Stimulated activated CD4-positive, alpha-beta T cell treated with anti-CD3 and anti-CD28 coated beads, Interleukin-15, amount 100 ng/mL, for 48 hours (primary cell): ENCODE measurements around the gene LAMP2.
"Not testable (repeated sequence)": the region's sequence is repeated elsewhere in the genome, so short reads cannot be mapped to it uniquely, and the experiment has no call there.

Experiments
- DNase-seq, 2 donors: peaks; one replicate each; pipeline ENCODE4 v3.0.0-alpha.2; 2020; ENCODE audit warnings: low read depth in 2 of 2

LAMP2 gene

DNA sequence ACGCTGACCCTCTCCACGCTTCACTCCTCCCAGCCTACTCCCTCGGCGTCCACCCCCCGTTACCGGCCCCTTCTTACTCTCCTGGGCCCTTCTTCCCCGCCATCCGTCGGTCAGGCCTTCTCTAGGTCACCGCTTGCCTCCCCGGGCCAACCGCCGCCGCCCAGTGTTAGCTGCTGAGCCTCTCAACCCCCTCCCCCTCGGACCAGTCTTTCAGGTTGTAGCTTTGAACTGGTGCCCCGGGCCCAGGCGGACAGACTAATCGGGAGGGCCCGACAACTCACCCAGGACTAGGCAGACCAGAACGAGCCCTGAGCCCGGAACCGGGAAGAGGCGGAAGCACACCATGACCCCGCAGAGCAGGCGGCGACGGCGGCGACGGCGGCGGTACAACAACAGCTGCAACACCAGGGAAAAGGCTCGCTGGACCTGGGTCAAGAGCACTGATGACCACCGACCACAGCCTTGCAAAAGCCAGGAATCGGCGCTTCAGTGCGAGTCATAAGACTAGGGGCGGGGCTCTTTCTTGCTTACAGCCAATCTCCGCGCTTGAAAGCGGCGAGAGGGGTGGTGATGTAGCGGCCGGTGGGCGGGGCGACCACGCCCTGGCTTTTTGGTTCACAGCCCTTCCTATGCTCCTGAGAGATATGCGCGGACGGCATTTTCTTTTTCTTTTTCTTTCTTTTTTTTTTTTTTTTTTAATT, at the start of gene LAMP2:
LAMP2 (minus strand) TSS at position 472 of the 701 bp plus-strand sequence; CDS start at position 345, 127 bp downstream.
- DNase-seq = peak; percentile 58 to 74

DNA sequence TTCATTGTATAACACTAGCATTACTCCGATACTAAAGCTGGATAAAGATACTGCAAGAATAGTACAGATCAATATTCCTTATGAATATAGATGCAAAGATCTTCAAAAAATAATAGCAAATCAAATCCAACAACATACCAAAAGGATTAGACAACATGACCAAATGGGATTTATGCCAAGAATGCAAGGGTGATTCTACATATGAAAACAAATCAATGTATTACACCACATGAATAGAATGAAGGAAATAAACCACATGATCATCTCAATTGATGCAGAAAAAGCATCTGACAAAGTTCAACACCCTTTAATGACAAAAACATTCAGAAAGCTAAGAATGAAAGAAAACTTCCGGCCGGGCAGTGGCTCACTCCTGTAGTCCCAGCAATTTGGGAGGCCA, 48.8 kb upstream of the LAMP2 start:
- no peak for DNase-seq

DNA sequence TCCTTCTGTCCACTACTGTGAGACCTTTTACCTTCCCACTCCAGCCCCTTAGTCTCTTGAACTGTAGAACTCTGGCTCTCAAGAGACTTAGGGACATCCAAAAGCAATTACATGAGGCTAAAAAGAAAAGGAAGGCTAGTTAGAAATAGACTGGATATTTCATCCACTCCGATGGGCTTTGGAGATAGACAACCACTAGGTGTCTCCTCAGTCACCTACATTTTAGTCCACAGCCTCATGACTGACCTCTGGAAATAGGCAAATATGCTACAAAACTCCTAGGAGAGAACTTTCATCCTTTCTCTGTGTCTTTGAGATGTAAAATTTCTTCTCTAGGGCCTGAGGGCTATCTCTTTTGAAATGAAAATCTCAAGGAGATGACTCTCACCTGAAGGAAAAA, 45.1 kb upstream of the LAMP2 start:
- DNase-seq = no peak

DNA sequence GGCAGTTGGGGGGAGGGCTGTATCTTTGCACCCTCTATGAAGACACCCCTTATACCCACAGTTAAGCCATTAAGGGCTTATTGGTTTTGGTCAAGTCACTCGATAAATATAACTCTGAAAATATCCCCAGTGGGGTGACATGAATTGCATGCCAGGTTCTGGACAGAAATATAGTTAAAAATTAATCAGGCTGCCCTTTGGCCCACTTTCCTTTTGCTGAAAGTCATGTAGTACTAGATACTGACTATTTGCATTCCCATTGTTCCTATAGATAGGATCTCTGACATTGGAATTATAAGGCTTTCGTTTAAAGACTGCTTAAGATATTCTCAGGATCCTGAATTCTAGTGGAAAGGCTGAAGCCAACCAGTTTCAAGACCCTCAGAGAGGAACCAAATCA, 43.5 kb upstream of the LAMP2 start:
- no peak for DNase-seq

DNA sequence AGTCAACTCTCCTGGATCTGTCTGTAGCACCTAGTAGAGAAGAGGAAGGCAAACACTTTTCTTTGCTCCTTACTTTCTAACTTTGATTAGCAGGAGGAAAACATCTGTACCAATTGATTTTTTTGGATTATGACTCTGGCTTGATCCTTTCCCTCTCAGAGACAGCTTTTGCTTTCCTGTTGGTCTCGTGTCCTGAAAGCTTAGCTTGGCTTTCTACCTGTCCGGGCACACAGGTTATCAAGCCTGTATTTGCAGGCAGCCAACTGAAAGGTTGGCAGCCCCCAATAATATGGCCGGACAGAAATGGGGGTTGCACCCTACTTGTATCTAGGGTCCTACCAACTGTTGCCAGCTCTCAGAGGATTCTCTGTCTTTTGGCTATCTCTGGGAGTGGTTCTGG, 43.1 kb upstream of the LAMP2 start:
- no peak for DNase-seq

DNA sequence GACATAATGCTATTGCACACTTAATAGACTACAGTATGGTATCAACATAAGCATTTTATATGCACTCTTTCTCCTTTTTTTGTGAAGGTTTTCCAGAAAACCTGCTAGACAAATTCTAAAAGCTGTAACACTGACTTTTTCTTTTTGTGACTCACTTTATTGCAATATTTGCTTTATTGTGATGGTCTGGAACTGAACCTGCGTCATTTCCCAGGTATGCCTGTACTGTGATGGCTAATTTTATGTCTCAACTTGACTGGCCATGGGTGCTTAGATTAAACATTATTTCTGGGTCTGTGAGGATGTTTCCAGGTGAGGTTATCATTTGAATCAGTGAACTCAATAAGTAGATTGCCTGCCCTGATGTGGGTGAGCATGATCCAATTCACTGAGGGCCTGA, 35.5 kb upstream of the LAMP2 start:
- DNase-seq = no peak

DNA sequence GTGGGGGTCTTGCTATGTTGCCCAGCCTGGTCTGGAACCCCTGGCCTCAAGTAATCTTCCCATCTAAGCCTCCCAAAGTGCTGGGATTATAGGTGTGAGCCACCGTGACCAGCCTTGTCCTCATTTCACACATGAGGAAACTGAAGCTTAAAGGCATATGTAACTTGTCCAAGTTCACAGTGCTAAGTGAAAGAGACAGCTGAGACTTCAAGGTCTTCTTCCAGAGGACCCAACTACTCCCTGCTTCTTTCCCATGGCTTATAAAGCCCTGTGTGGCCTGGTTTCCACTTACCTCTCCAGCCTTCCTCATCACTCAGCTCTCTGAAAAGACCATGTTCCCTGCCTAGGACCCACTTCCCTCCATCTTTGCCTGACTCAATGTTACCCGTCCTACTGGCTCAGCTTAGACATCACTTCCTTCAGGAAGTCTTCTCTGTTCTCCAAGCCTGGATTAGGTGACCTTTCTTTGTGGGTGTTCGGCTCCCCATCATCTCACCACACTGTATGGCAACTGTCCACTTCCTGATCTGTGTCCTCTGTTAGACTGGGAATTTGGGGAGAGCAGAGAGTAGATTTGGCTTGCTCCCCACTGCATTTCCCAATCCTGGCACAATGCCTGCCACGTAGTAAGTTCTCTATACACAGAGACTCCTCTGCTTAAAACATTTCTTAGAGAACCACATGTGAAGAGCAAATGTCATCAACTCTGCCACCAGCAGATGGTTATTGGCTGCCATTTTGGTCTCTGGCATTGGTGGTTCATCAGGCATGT, 30.4 kb upstream of the LAMP2 start:
- DNase-seq = no peak

DNA sequence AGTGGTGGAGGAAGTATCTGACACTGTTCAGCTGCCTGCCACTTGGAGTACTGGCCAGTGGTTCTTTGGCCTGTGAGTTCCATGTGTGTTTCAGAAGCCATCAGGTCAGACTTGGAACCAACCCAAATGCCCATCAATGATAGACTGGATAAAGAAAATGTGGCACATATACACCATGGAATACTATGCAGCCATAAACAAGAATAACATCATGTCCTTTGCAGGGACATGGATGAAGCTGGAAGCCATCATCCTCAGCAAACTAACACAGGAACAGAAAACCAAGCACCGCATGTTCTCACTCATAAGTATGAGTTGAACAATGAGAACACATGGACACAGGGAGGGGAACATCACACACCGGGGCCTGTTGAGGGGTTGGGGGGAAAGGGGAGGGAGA, 21.0 kb upstream of the LAMP2 start:
- not testable (repeated sequence) for DNase-seq

DNA sequence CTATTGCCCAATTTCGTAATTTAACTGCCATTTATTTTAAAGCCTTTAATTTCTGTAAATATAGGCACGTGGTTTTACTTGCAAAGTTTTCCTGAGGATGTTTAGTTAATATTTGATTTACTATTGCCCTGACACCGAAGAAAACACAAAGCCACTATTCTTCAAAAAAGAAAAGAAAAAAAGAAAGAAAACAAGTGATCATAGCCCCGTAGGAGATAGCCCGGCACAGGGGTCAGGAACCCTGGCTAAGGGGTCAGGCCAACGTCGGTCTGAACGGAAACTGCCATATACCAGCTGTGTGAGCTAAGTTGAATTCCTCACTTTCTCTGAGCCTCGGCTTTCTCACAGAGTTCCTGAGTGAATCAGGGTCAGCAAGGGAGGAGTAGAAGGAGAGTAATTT, 17.7 kb upstream of the LAMP2 start:
- DNase-seq = no peak

DNA sequence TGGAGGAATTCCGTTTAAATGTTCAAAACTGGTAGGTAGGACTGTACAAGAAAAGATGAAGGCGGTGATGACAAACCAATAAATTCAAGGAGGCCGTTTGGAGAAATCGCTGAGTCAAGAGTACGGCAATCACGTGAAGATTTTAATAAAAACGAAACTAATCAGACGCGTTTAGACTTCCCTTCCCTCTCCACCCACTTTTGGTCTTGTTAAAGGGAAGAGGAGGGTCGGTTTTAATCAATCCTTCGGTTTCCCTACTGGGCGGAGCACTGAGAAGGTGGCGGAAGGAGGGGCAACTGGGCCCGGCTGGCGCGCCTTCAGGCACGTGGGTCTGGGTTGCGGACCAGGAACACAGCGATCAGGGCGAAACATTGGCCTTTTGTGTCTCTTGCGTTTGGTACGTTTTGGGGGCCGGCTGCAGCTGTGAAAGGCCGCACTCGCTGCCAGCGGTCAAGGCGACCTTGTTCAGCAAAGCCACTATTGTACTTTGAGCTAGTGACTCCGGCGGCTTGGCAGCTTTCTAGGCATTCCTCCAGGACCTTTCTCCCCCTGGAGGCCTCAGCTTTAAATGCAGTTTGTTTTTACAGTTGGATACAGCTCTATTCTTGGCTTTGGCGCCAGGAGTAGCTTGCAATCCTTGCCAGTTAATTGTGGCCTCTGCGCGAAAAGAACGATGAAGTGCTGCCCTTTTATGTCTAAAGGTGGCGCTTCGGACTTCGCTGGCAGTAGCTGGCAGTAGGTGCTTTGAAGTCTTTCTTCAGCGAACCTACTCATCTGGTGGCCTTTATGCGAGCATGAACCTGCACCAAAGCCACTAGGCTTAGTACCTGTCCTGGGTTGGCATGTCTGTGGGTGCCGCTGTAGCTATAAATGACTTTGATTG, 16.8 kb upstream of the LAMP2 start:
- DNase-seq = peak; percentile 23 to 31

DNA sequence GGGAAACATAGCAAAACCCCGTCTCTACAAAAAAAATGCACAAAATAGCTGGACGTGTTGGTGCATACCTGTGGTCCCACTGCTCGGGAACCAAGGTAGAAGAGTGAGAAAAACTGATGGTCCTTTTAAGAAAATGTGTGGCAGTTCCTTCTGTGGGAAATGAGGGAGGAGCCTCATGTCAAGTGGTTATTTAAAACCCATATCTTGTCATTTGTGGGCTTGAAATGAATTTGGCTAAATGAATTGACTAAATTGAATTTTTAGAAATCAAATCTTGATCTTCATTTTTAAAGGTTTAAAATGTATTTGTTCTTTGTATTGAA, 16.2 kb upstream of the LAMP2 start:
- DNase-seq = no peak

DNA sequence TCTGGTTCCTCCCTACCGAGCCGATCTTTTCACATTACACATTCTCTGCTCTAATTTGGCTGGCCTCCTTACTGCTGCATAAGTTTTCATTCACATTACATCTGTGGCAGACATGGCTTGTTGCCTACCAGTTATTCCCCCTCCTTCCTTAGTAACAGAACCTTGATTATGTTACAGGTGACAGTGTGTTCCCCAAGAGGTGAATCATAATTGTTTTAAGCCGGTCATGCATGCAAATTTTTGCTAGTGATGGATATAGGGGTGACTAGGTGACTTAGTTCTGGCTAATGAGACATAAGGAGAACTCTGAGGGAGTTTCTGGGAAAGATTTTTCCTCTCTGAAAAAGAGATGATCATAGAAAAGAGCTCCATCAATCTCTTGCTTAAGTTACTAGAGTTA, 8.4 kb upstream of the LAMP2 start:
- no peak for DNase-seq

DNA sequence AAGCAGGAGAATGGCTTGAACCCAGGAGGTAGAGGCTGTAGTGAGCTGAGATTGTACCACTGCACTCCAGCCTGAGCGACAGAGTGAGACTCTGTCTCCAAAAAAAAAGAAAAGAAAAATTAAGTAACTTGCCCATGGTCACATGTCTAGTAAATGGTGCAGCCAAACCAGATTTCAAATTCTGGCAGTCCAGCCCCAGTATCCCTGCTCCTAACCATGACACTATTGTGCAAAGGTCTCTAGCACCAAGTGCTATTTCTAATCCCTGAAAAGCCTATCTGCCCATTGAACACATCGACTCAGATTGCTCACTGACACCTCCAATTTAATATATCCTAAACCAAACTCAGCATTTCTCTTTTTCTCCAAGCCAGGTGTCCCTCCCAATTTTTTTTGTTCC, 7.6 kb upstream of the LAMP2 start:
- DNase-seq = no peak

DNA sequence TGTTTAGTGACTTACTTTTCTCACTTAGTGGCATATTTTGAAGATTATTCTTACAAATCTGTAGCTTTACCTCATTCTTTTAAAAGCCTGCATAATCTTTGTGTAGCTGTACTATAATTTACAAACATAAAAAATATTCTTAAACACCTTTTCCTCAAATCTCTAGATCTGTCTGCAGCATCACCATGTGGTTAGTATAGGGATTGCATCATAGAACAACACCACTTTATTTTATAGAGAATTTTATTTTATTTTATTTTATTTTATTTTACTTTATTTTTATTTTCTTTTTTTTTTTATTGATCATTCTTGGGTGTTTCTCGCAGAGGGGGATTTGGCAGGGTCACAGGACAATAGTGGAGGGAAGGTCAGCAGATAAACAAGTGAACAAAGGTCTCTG, 6.4 kb upstream of the LAMP2 start:
- DNase-seq = not testable (repeated sequence)

DNA sequence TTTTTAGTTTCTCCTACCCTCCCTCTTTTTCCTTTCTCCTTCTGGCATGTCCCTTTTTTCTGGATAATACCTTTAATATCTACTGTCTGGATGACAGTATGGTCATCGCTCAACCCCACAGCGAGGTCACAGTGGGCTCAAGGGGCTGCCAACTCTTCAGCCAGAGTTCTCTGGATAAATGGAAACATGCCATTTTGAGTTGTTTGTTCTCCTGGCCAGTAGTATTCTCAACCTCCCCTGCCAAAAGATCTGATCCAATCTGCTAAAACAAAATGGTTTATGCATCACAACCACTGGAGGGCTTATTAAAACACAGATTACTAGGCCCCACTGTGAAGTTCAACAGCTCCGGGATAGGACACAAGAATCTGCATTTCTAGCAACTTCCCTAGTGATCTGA, 5.0 kb upstream of the LAMP2 start:
- no peak for DNase-seq

DNA sequence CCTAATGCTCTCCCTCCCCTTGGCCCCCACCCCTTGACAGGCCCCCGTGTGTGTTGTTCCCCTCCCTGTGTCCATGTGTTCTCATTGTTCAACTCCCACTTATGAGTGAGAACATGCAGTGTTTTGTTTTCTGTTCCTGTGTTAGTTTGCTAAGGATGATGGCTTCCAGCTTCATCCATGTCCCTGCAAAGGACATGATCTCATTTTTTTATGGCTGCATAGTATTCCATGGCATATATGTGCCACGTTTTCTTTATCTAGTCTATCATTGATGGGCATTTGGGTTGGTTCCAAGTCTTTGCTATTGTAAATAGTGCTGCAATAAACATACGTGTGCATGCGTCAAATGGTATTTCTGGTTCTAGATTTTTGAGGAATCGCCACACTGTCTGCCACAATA, 561 bp upstream of the LAMP2 start:
- DNase-seq = not testable (repeated sequence)

DNA sequence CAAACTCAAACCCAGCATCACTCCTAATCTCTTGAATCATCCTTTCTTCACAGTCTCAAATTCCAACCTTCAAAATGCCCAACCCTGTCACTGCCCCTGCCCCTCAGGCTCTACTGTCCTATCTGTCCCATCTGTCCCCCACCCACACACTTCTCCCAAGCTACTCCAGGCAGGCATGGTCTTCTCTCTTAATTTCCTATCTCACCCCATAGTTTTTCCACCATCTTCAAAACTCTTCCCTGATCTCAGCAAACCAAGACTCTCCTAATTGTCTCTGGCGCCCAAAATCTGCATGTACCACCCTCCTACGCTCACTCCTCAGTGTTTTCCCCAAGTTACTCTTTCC, 644 bp downstream of the LAMP2 start:
- DNase-seq = no peak

DNA sequence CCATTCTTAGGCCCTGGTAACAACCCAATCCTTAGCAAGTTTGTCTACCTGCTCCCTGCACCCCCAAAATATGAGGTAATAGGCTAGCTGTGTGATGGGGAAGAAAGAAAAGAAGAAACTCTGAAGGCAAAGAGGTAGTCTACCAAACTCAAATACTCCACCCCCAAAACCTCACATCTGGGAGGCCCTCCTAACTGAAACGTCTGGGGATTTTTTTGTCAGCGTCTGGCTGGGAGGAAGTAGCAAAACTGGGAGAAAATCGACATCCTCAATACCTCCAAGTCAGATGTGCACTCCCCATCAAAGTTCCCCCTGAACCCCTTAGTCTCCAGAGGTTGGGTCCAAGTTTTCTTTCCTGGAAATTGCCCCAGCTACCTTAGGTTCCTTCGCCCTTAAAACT, 1.0 kb downstream of the LAMP2 start:
- DNase-seq = no peak

DNA sequence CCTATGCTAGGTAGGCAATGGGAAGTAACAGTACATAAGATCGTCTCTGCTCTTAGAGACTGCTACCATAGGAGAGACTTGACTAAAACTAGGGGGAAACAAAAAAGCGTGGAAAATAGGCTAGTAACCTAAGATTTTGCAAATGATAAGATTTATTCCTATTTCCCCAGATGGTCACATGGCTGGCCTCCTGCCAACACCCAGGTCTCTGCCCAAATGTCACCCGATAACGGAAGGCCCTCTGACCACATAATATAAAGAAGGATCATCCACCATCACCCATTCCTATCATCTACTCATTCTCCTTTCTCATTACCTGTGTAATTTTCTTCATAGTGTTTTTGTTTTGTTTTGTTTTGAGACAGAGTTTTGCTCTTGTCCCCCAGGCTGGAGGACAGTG, 4.7 kb downstream of the LAMP2 start:
- DNase-seq = no peak

DNA sequence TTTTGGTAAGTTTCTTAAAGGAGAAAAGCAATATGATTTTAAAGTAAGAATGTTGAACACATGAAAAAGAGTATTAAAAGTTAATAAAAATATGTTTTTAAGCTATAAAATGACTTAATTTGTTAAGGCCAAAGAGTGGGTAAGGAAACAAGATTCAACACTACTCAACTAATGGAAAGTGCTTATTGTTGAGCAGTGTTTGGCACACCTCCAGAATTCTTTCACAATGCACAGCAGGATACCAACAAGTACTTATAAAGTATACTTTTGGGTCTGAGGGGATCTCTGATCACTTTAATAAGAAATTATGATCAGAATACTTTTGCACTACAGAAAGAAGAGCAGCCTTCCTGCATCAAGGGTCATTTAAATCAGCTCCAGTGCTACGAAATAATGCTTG, 5.9 kb downstream of the LAMP2 start:
- no peak for DNase-seq

DNA sequence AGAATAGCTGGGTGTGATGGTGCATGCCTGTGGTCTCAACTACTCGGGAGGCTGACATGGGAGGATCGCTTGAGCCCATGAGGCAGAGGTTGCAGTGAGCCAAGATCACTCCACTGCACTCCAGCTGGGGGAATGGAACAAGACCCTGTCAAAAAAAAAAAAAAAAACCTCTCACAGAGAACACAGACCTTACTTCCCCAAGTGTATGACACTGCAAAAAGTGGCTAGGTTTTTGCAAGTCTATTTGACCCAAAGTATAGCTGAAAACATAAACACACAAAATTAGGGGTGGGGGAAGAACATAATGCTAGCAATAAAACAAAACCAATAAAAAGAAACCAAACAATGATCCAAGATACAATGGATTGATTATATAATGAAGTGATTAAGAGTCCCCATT, 6.7 kb downstream of the LAMP2 start:
- DNase-seq = no peak

DNA sequence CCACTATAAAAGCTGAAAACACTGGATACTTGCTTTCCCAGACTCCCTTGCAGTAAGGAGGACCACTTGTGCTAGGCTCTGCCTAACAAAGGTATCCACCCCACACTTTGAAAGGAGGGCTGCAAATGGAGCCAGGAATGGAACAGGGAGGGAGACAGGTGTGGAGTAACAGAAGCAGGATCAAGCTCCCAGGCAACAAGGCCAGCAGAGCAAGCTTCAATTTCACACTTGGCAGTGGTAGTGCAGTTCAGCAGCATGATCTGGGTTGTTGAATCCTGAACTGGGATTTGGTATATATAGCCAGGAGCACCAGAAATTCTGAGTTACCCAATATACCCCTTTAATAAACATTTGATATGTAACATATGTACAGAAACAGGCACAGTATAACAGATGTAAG, 9.8 kb downstream of the LAMP2 start:
- DNase-seq = no peak

DNA sequence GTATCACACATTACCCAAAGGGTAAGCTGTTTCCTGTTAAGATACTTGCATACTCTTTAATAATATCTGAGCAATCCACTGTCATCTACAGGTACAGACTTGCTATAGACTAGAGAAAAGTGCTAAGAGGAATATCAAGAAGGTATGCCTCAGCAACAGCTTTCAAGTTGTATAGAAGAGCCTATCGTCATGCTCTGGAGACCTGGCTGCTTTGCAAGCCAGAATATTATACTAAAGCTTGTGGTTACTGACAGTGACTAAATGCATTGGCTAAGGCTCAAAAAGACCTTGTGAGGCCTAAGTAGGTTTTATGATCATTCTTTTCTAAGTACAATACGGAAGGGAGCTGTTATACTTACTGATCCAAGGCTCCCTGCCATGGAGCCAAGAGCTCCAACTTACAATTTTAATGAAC, 11.3 kb downstream of the LAMP2 start:
- DNase-seq = no peak
